ENCODE results near the gene MIEN1. TPM values are rescaled to one million over a fixed set of nuclear protein-coding genes. Genes with fewer than 3 reads are reported as not detected.

MIEN1 gene
- total and polyA plus RNA-seq, 2 of the 13 experiments (the other 11 are each of a cell fraction or from before 2014, with no cell fraction given), result 40.6 to 56.6 TPM

DNA sequence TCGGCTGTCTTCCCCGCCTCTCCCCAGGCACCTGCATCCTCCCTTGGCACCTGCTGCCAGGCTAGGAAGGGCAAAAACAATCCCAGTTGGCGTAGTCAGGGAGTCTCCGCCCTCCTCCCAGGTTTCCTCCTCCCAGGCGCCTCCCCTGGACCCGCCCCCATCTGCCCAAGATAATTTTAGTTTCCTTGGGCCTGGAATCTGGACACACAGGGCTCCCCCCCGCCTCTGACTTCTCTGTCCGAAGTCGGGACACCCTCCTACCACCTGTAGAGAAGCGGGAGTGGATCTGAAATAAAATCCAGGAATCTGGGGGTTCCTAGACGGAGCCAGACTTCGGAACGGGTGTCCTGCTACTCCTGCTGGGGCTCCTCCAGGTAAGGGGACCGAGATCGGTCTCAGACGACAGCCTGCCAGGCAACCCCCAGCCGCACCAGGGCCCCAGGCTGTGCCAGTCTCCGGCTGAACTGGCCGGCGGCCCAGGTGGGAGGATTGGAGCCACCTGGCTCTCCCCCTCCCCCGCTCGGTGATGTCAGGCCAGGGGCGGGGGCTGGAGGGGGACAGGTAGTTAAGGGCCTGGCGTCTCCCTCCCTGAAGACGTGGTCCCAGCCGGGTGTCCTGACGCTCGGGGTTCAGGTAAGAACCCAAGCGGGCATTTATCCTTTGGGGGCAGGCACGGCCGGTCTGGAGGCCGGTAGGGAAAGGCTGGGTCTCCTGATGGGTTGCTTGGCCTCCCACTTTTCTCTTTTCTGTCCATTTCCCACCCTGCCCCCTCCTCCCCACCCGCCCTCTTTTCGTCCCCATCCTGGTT lies 7.6 kb upstream of the MIEN1 start, which contains the start of gene GRB7 (continued):
- TF ChIP-seq, protein P1, sequence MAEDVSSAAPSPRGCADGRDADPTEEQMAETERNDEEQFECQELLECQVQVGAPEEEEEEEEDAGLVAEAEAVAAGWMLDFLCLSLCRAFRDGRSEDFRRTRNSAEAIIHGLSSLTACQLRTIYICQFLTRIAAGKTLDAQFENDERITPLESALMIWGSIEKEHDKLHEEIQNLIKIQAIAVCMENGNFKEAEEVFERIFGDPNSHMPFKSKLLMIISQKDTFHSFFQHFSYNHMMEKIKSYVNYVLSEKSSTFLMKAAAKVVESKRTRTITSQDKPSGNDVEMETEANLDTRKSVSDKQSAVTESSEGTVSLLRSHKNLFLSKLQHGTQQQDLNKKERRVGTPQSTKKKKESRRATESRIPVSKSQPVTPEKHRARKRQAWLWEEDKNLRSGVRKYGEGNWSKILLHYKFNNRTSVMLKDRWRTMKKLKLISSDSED (CRISPR knock-in tag; IDR thresholded peaks at IDR 0.05), result no peak
- peak; percentile 75; the same call in 1 of the 2 replicates for TF ChIP-seq ZNF709 (CRISPR knock-in tag; IDR thresholded peaks at IDR 0.05)
- TF ChIP-seq, protein P2, sequence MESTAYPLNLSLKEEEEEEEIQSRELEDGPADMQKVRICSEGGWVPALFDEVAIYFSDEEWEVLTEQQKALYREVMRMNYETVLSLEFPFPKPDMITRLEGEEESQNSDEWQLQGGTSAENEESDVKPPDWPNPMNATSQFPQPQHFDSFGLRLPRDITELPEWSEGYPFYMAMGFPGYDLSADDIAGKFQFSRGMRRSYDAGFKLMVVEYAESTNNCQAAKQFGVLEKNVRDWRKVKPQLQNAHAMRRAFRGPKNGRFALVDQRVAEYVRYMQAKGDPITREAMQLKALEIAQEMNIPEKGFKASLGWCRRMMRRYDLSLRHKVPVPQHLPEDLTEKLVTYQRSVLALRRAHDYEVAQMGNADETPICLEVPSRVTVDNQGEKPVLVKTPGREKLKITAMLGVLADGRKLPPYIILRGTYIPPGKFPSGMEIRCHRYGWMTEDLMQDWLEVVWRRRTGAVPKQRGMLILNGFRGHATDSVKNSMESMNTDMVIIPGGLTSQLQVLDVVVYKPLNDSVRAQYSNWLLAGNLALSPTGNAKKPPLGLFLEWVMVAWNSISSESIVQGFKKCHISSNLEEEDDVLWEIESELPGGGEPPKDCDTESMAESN (CRISPR knock-in tag; conservative IDR thresholded peaks at IDR 0.05), result peak; percentile 62; the same call in 1 of the 2 replicates
- TF ChIP-seq ZNF234 (CRISPR knock-in tag; conservative IDR thresholded peaks at IDR 0.05), result no peak
- TF ChIP-seq, protein P3, sequence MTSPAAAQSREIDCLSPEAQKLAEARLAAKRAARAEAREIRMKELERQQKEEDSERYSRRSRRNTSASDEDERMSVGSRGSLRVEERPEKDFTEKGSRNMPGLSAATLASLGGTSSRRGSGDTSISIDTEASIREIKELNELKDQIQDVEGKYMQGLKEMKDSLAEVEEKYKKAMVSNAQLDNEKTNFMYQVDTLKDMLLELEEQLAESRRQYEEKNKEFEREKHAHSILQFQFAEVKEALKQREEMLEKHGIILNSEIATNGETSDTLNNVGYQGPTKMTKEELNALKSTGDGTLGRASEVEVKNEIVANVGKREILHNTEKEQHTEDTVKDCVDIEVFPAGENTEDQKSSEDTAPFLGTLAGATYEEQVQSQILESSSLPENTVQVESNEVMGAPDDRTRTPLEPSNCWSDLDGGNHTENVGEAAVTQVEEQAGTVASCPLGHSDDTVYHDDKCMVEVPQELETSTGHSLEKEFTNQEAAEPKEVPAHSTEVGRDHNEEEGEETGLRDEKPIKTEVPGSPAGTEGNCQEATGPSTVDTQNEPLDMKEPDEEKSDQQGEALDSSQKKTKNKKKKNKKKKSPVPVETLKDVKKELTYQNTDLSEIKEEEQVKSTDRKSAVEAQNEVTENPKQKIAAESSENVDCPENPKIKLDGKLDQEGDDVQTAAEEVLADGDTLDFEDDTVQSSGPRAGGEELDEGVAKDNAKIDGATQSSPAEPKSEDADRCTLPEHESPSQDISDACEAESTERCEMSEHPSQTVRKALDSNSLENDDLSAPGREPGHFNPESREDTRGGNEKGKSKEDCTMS (CRISPR knock-in tag; conservative IDR thresholded peaks at IDR 0.05), result no peak
- TF ChIP-seq WIZ (CRISPR knock-in tag; IDR thresholded peaks at IDR 0.05), result no peak
- no peak for TF ChIP-seq BCL6 (CRISPR knock-in tag; IDR thresholded peaks at IDR 0.05)
- TF ChIP-seq BORCS8-MEF2B (CRISPR knock-in tag; IDR thresholded peaks at IDR 0.05), result peak; percentile 90
- TF ChIP-seq HDAC1 (CRISPR knock-in tag; IDR thresholded peaks at IDR 0.05), result peak; percentile 82
- TF ChIP-seq MED8 (CRISPR knock-in tag; IDR thresholded peaks at IDR 0.05; ENCODE audit: insufficient replicate concordance), result no peak
- TF ChIP-seq KLF13 (CRISPR knock-in tag; IDR thresholded peaks at IDR 0.05), result no peak
- no peak for TF ChIP-seq CEBPB (IDR thresholded peaks at IDR 0.05; ENCODE audit: borderline replicate concordance, low read depth, low read length)
- peak; percentile 44; the same call in 1 of the 2 replicates for TF ChIP-seq SALL2 (CRISPR knock-in tag; IDR thresholded peaks at IDR 0.05)
- TF ChIP-seq, protein P4, sequence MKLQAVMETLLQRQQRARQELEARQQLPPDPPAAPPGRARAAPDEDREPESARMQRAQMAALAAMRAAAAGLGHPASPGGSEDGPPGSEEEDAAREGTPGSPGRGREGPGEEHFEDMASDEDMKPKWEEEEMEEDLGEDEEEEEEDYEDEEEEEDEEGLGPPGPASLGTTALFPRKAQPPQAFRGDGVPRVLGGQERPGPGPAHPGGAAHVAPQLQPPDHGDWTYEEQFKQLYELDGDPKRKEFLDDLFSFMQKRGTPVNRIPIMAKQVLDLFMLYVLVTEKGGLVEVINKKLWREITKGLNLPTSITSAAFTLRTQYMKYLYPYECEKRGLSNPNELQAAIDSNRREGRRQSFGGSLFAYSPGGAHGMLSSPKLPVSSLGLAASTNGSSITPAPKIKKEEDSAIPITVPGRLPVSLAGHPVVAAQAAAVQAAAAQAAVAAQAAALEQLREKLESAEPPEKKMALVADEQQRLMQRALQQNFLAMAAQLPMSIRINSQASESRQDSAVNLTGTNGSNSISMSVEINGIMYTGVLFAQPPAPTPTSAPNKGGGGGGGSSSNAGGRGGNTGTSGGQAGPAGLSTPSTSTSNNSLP (IDR thresholded peaks at IDR 0.05; ENCODE audit: low read depth, low read length), result no peak
- TF ChIP-seq, protein P5, sequence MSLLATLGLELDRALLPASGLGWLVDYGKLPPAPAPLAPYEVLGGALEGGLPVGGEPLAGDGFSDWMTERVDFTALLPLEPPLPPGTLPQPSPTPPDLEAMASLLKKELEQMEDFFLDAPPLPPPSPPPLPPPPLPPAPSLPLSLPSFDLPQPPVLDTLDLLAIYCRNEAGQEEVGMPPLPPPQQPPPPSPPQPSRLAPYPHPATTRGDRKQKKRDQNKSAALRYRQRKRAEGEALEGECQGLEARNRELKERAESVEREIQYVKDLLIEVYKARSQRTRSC (CRISPR knock-in tag; IDR thresholded peaks at IDR 0.05; ENCODE audit: low read depth), result 0 out of 2 replicates have a peak, but pooled peaks have one; percentile 61
- peak; percentile 63; the same call in 1 of the 2 replicates for TF ChIP-seq GFI1 (CRISPR knock-in tag; IDR thresholded peaks at IDR 0.05; ENCODE audit: borderline replicate concordance)
- no peak for TF ChIP-seq KDM5B (CRISPR knock-in tag; IDR thresholded peaks at IDR 0.05; ENCODE audit: borderline replicate concordance)
- TF ChIP-seq, protein P6, sequence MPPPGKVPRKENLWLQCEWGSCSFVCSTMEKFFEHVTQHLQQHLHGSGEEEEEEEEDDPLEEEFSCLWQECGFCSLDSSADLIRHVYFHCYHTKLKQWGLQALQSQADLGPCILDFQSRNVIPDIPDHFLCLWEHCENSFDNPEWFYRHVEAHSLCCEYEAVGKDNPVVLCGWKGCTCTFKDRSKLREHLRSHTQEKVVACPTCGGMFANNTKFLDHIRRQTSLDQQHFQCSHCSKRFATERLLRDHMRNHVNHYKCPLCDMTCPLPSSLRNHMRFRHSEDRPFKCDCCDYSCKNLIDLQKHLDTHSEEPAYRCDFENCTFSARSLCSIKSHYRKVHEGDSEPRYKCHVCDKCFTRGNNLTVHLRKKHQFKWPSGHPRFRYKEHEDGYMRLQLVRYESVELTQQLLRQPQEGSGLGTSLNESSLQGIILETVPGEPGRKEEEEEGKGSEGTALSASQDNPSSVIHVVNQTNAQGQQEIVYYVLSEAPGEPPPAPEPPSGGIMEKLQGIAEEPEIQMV (CRISPR knock-in tag; IDR thresholded peaks at IDR 0.05; ENCODE audit: low read depth), result 0 out of 2 replicates have a peak, but pooled peaks have one; percentile 47

All from HepG2 (cell line).